Natural killer cell (primary cell): Measurements from ENCODE around the gene RIT1. TPM values are rescaled to one million over a fixed set of nuclear protein-coding genes. Genes with fewer than 3 reads are reported as not detected.

Source experiments
- ATAC-seq, 3 donors: fragments of 150-1000 bp in 2 of 3; fragments of 200-7000 bp in 1 of 3; cut with Tn5 transposase; 1 replicate in 1 of 3; 2 replicates in 2 of 3; pipeline ENCODE4 v1.10.0; 2021; ENCODE audit warnings: mild to moderate bottlenecking in 2 of 3, moderate library complexity in 2 of 3
- DNase-seq, 2 donors: peaks; one replicate each; pipeline versions ENCODE4 v3.0.0 to v3.0.0-alpha.2; 2013 to 2021; ENCODE audit warnings: mixed read lengths in 1 of 2
- H3K27ac ChIP-seq: one replicate; pipeline ENCODE4 v1.5.1; 2013; ENCODE audit warnings: mild to moderate bottlenecking, low read length
- H3K27me3 ChIP-seq: one replicate; pipeline ENCODE4 v1.6.1; 2013; ENCODE audit warnings: low read length; ENCODE audit not compliant: control insufficient read depth, insufficient read depth
- H3K36me3 ChIP-seq: one replicate; pipeline ENCODE4 v1.6.1; 2013; ENCODE audit warnings: low read length; ENCODE audit not compliant: control insufficient read depth, insufficient read depth
- H3K4me1 ChIP-seq: one replicate; pipeline ENCODE4 v1.6.1; 2013; ENCODE audit warnings: low read length; ENCODE audit not compliant: control insufficient read depth, insufficient read depth
- H3K4me3 ChIP-seq: one replicate; pipeline ENCODE4 v1.5.1; 2013; ENCODE audit warnings: low read length
- H3K9me3 ChIP-seq: one replicate; pipeline ENCODE4 v1.6.1; 2013; ENCODE audit warnings: low read length; ENCODE audit not compliant: control insufficient read depth, insufficient read depth
- H3K27ac Mint-ChIP-seq, 2 donors: one replicate each; pipeline ENCODE4 v1.8.0; 2022; ENCODE audit warnings: mild to moderate bottlenecking in 2 of 2, mixed read lengths in 2 of 2, moderate library complexity in 1 of 2
- H3K27me3 Mint-ChIP-seq, 2 donors: one replicate each; pipeline ENCODE4 v1.8.0; 2022; ENCODE audit warnings: low read depth in 2 of 2, mixed read lengths in 2 of 2
- H3K36me3 Mint-ChIP-seq: one replicate; pipeline ENCODE4 v1.8.0; 2022; ENCODE audit warnings: mixed read lengths
- H3K4me1 Mint-ChIP-seq, 2 donors: one replicate each; pipeline ENCODE4 v1.8.0; 2022; ENCODE audit warnings: mixed read lengths in 2 of 2
- H3K4me3 Mint-ChIP-seq: one replicate; pipeline ENCODE4 v1.8.0; 2022; ENCODE audit warnings: mild to moderate bottlenecking, moderate library complexity, mixed read lengths
- H3K9me3 Mint-ChIP-seq, 2 donors: one replicate each; pipeline ENCODE4 v1.8.0; 2022; ENCODE audit warnings: mixed read lengths in 2 of 2
- CTCF ChIP-seq: fragments of 200-600 bp; IDR thresholded peaks from one replicate; pipeline ENCODE4 v1.8.0; 2022; ENCODE audit warnings: antibody characterized with exemption
- WGBS: methylation state at CpG from one replicate; pipeline ENCODE4 v1.1.7; 2013; ENCODE audit warnings: missing lambda C conversion rate; ENCODE audit not compliant: insufficient coverage; 5-methylcytosine and 5-hydroxymethylcytosine counted together
- intact Hi-C: fragments of 100-400 bp; cut with micrococcal nuclease; formaldehyde crosslinking; loops from one replicate; pipeline ENCODE4 v1.14.2; 2022
- total RNA-seq, 4 donors: library from RNA; stranded (reverse); fragments of 120-200 nt in 1 of 4; gene quantifications; one replicate each; pipeline versions ENCODE4 v1.2.3 to v1.2.4, GENCODE V29; 2013 to 2022

The RIT1 gene
- total RNA-seq, 3 donors from 2014 or later (not counting 1 experiment from before 2014, with no cell fraction given), result 79.1 to 86.1 (median 79.2) TPM

- Histone ChIP-seq H3K27ac (no peak overlapping the region), H3K4me1 (no peaks in the 10 kb centered on the region), H3K9me3 (no peaks in the 10 kb centered on the region), H3K27me3 (no peaks in the 10 kb centered on the region), H3K4me3 (no peak overlapping the region), H3K36me3 (peaks cover 87% of the 10 kb centered on the region)
- no peaks in the 10 kb centered on the region for H3K9me3 Mint-ChIP-seq
- no peak overlapping the region for H3K4me3 Mint-ChIP-seq
- intact Hi-C loops, result no loop called here
- H3K27ac Mint-ChIP-seq, result no peak overlapping the region
- H3K36me3 Mint-ChIP-seq, result peaks cover 36% of the 10 kb centered on the region
- DNase-seq (no peak), ATAC-seq (no peak)
- H3K27me3 Mint-ChIP-seq, result no peaks in the 10 kb centered on the region
- TF ChIP-seq CTCF, result no peak
- 97% methylated on average over 3 of the region's 3 CpGs for WGBS
- peaks cover 0 to 6% of the 10 kb centered on the region in 2 donors for H3K4me1 Mint-ChIP-seq
Observed at GRCh38 chr1:155918660-155919059, 7.5 kb upstream of the RIT1 start.

GRCh38 chr1:155913969-155914757 is 3.0 kb upstream of the RIT1 start:
- no peak for TF ChIP-seq CTCF
- Histone ChIP-seq H3K4me1 (peaks cover 11% of the 10 kb centered on the region), H3K36me3 (peaks cover 65% of the 10 kb centered on the region), H3K27ac (no peak overlapping the region), H3K9me3 (no peaks in the 10 kb centered on the region), H3K27me3 (no peaks in the 10 kb centered on the region), H3K4me3 (no peak overlapping the region)
- intact Hi-C loops, result loop anchor here (5.0 kb wide), 1 partner anchor 63 kb away; the partner anchor contains the start of gene ARHGEF2
- DNase-seq (no peak), ATAC-seq (no peak)
- H3K27me3 Mint-ChIP-seq, result no peaks in the 10 kb centered on the region
- WGBS, result 94% methylated on average over 3 of the region's 6 CpGs
- no peak overlapping the region for H3K4me3 Mint-ChIP-seq
- H3K27ac Mint-ChIP-seq, result no peak overlapping the region
- H3K4me1 Mint-ChIP-seq, result peaks cover 21 to 25% of the 10 kb centered on the region in 2 donors
- no peaks in the 10 kb centered on the region for H3K9me3 Mint-ChIP-seq
- H3K36me3 Mint-ChIP-seq, result peaks cover 25% of the 10 kb centered on the region

DNA sequence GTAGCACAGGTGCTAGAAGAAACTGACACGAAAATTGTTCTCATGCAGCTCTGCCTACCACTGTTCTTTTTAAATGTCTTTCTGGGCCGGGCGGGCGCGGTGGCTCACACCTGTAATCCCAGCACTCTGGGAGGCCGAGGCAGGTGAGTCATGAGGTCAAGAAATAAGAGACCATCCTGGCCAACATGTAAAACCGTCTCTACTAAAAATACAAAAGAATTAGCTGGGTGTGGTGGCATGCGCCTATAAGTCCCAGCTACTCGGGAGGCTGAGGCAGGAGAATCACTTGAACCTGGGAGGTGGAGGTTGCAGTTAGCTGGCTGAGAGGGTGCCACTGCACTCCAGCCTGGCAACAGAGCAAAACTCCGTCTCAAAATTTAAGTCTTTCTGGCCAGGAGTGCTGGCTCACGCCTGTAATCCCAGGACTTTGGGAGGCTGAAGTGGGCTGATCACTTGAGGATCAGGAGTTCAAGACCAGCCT is 947 bp upstream of the RIT1 start:
- peak overlapping the region; percentile 95 to 99 for H3K27ac Mint-ChIP-seq
- 89% methylated on average over 11 of the region's 11 CpGs for WGBS
- Histone ChIP-seq H3K36me3 (peaks cover 54% of the 10 kb centered on the region), H3K4me1 (peaks cover 11% of the 10 kb centered on the region), H3K9me3 (no peaks in the 10 kb centered on the region), H3K27ac (peak overlapping the region; percentile 71), H3K27me3 (no peaks in the 10 kb centered on the region), H3K4me3 (no peak overlapping the region)
- intact Hi-C loops, result loop anchor here (5.0 kb wide), 1 partner anchor 65 kb away; the partner anchor contains the start of gene ARHGEF2
- DNase-seq, result no peak
- H3K36me3 Mint-ChIP-seq, result peaks cover 22% of the 10 kb centered on the region
- no peaks in the 10 kb centered on the region for H3K9me3 Mint-ChIP-seq
- H3K4me1 Mint-ChIP-seq, result peaks cover 21 to 25% of the 10 kb centered on the region in 2 donors
- ATAC-seq, result no peak
- H3K27me3 Mint-ChIP-seq, result no peaks in the 10 kb centered on the region
- peak overlapping the region; percentile 31 for H3K4me3 Mint-ChIP-seq
- no peak for TF ChIP-seq CTCF
